ENCODE results near the gene MARCHF6.

The MARCHF6 gene

GRCh38 chr5:10307206-10308148 is 46.0 kb upstream of the MARCHF6 start, which contains the start of gene CMBL (continued):
- no peak for TF ChIP-seq ZNF169 (tag by site-specific recombination; IDR thresholded peaks at IDR 0.05)
- TF ChIP-seq ZNF747 (tag by site-specific recombination; IDR thresholded peaks at IDR 0.05), result no peak
- peak; percentile 76; the same call in 1 of the 2 replicates for TF ChIP-seq ZNF701 (tag by site-specific recombination; IDR thresholded peaks at IDR 0.05)
- no peak for TF ChIP-seq ZNF48 (tag by site-specific recombination; IDR thresholded peaks at IDR 0.05)
- TF ChIP-seq ZNF423 (tag by site-specific recombination; IDR thresholded peaks at IDR 0.05), result peak; percentile 79; the same call in 1 of the 2 replicates
- no peak for TF ChIP-seq ZNF664 (tag by site-specific recombination; IDR thresholded peaks at IDR 0.05)
- peak; percentile 63; the same call in 1 of the 2 replicates for TF ChIP-seq ZNF239 (tag by site-specific recombination; IDR thresholded peaks at IDR 0.05)
- peak; percentile 75 for TF ChIP-seq ZIC2 (tag by site-specific recombination; IDR thresholded peaks at IDR 0.05)
- no peak for TF ChIP-seq ZNF529 (tag by site-specific recombination; IDR thresholded peaks at IDR 0.05; ENCODE audit: insufficient replicate concordance)
- TF ChIP-seq HOXC10 (CRISPR knock-in tag; IDR thresholded peaks at IDR 0.05), result no peak
- no peak for TF ChIP-seq ZNF510 (tag by site-specific recombination; IDR thresholded peaks at IDR 0.05; ENCODE audit: insufficient replicate concordance)
- no peak for TF ChIP-seq ZSCAN18 (tag by site-specific recombination; IDR thresholded peaks at IDR 0.05)
- peak; percentile 97 for TF ChIP-seq ZBTB20 (tag by site-specific recombination; IDR thresholded peaks at IDR 0.05)
- TF ChIP-seq MEIS1 (CRISPR knock-in tag; IDR thresholded peaks at IDR 0.05; ENCODE audit: borderline replicate concordance), result no peak
- TF ChIP-seq ZNF394 (tag by site-specific recombination; IDR thresholded peaks at IDR 0.05; ENCODE audit: borderline replicate concordance), result peak; percentile 66; the same call in 1 of the 2 replicates
- 0 out of 2 replicates have a peak, but pooled peaks have one; percentile 65 for TF ChIP-seq ZSCAN16 (tag by site-specific recombination; IDR thresholded peaks at IDR 0.05)
- no peak for TF ChIP-seq ZNF416 (tag by site-specific recombination; IDR thresholded peaks at IDR 0.05)
- no peak for TF ChIP-seq ZNF549 (tag by site-specific recombination; IDR thresholded peaks at IDR 0.05)
- TF ChIP-seq ZNF114 (tag by site-specific recombination; IDR thresholded peaks at IDR 0.05), result no peak
- TF ChIP-seq ZNF548 (tag by site-specific recombination; IDR thresholded peaks at IDR 0.05), result no peak
- TF ChIP-seq ZNF580 (tag by site-specific recombination; IDR thresholded peaks at IDR 0.05), result no peak; the same call in 1 of the 2 replicates
- no peak for TF ChIP-seq ZNF26 (tag by site-specific recombination; IDR thresholded peaks at IDR 0.05)
- peak; percentile 98 for TF ChIP-seq KLF17 (tag by site-specific recombination; IDR thresholded peaks at IDR 0.05)
- peak; percentile 90 for TF ChIP-seq ZEB2 (tag by site-specific recombination; IDR thresholded peaks at IDR 0.05)
- TF ChIP-seq PRDM4 (tag by site-specific recombination; IDR thresholded peaks at IDR 0.05), result peak; percentile 14; the same call in 1 of the 2 replicates
- TF ChIP-seq REPIN1 (tag by site-specific recombination; IDR thresholded peaks at IDR 0.05; ENCODE audit: low read depth), result no peak
- TF ChIP-seq SALL2 (tag by site-specific recombination; IDR thresholded peaks at IDR 0.05; ENCODE audit: borderline replicate concordance), result no peak
- TF ChIP-seq ZNF791 (tag by site-specific recombination; IDR thresholded peaks at IDR 0.05), result no peak
- no peak for TF ChIP-seq ZNF488 (tag by site-specific recombination; IDR thresholded peaks at IDR 0.05)
- no peak for TF ChIP-seq AEBP2 (tag by site-specific recombination; IDR thresholded peaks at IDR 0.05; ENCODE audit: borderline replicate concordance)

Measured in HEK293 (cell line).